ENCODE data around the gene MUC2. TPM values are rescaled to one million over a fixed set of nuclear protein-coding genes. Genes with fewer than 3 reads are reported as not detected.

The MUC2 gene
- total RNA-seq, 2 experiments from 2014 or later: not detected

- POLR2A ChIA-PET: no interaction called here
- Histone ChIP-seq H3K4me1 (ENCODE audit: insufficient read depth, low read length, poor library complexity, severe bottlenecking) (no peaks in the 10 kb centered on the region), H2AFZ (ENCODE audit: low read length) (no peak overlapping the region), H3K36me3 (ENCODE audit: insufficient read depth, low read length) (no peaks in the 10 kb centered on the region), H4K20me1 (ENCODE audit: insufficient read depth, low read length) (no peaks in the 10 kb centered on the region), H3K79me2 (ENCODE audit: insufficient read depth, low read depth, low read length) (no peaks in the 10 kb centered on the region), H3K4me3 (ENCODE audit: low read depth, low read length, poor library complexity, severe bottlenecking) (no peak overlapping the region), H3K27ac (ENCODE audit: low read depth, low read length, poor library complexity, severe bottlenecking) (no peak overlapping the region), H3K9me3 (ENCODE audit: low read length) (no peaks in the 10 kb centered on the region), H3K4me2 (ENCODE audit: low read length) (no peak overlapping the region), H3K9me2 (ENCODE audit: insufficient read depth, low read length) (no peaks in the 10 kb centered on the region)
- no TSS peak for BruUV-seq (replicated peaks)
- DNase-seq (ENCODE audit: low spot score): no peak
- intact Hi-C loops (cut with micrococcal nuclease; ENCODE audit: unreplicated experiment): no loop called here
- CTCF ChIA-PET (ENCODE audit: unreplicated experiment): no interaction called here
- TF ChIP-seq EZH2phosphoT487 (IDR thresholded peaks at IDR 0.05; ENCODE audit: borderline replicate concordance, low read depth, low read length) (no peak), CTCF (conservative IDR thresholded peaks at IDR 0.05; ENCODE audit: low read length) (no peak)
These were observed 38.9 kb upstream of the MUC2 start for GRCh38 chr11:1035577-1036283.

- Histone ChIP-seq H3K36me3 (ENCODE audit: insufficient read depth, low read length) (no peaks in the 10 kb centered on the region), H3K27ac (ENCODE audit: low read depth, low read length, poor library complexity, severe bottlenecking) (no peak within 1 kb of the TSS), H3K4me1 (ENCODE audit: insufficient read depth, low read length, poor library complexity, severe bottlenecking) (no peaks in the 10 kb centered on the region), H2AFZ (ENCODE audit: low read length) (no peak within 1 kb of the TSS), H3K4me2 (ENCODE audit: low read length) (no peak within 1 kb of the TSS), H3K9me3 (ENCODE audit: low read length) (no peaks in the 10 kb centered on the region), H3K4me3 (ENCODE audit: low read depth, low read length, poor library complexity, severe bottlenecking) (no peak within 1 kb of the TSS), H3K9me2 (ENCODE audit: insufficient read depth, low read length) (no peaks in the 10 kb centered on the region), H3K79me2 (ENCODE audit: insufficient read depth, low read depth, low read length) (no peaks in the 10 kb centered on the region), H4K20me1 (ENCODE audit: insufficient read depth, low read length) (no peaks in the 10 kb centered on the region)
- BruUV-seq (replicated peaks): no TSS peak
- POLR2A ChIA-PET: no interaction called here
- no peak for DNase-seq (ENCODE audit: low spot score)
- intact Hi-C loops (cut with micrococcal nuclease; ENCODE audit: unreplicated experiment): no loop called here
- no peak for TF ChIP-seq CTCF (conservative IDR thresholded peaks at IDR 0.05; ENCODE audit: low read length)
- no peak for TF ChIP-seq EZH2phosphoT487 (IDR thresholded peaks at IDR 0.05; ENCODE audit: borderline replicate concordance, low read depth, low read length)
- CTCF ChIA-PET (ENCODE audit: unreplicated experiment): no interaction called here
These were observed 38.3 kb upstream of the MUC2 start, which contains the start of gene MUC6 for GRCh38 chr11:1036303-1036923. MUC6 (minus strand) TSS chr11:1036718; CDS start chr11:1036655, 63 bp downstream.

- H3K4me1 ChIP-seq (ENCODE audit: insufficient read depth, low read length, poor library complexity, severe bottlenecking): no peaks in the 10 kb centered on the region
- no peaks in the 10 kb centered on the region for H3K79me2 ChIP-seq (ENCODE audit: insufficient read depth, low read depth, low read length)
- no peaks in the 10 kb centered on the region for H3K36me3 ChIP-seq (ENCODE audit: insufficient read depth, low read length)
- intact Hi-C loops (cut with micrococcal nuclease; ENCODE audit: unreplicated experiment): no loop called here
- H3K27ac ChIP-seq (ENCODE audit: low read depth, low read length, poor library complexity, severe bottlenecking): no peak overlapping the region
- no peaks in the 10 kb centered on the region for H4K20me1 ChIP-seq (ENCODE audit: insufficient read depth, low read length)
- DNase-seq (ENCODE audit: low spot score): no peak
- TF ChIP-seq CTCF (conservative IDR thresholded peaks at IDR 0.05; ENCODE audit: low read length) (no peak), EZH2phosphoT487 (IDR thresholded peaks at IDR 0.05; ENCODE audit: borderline replicate concordance, low read depth, low read length) (no peak)
- H3K9me2 ChIP-seq (ENCODE audit: insufficient read depth, low read length): no peaks in the 10 kb centered on the region
- POLR2A ChIA-PET: no interaction called here
- CTCF ChIA-PET (ENCODE audit: unreplicated experiment): no interaction called here
- H3K4me2 ChIP-seq (ENCODE audit: low read length): no peak overlapping the region
- no peaks in the 10 kb centered on the region for H3K9me3 ChIP-seq (ENCODE audit: low read length)
- no peak overlapping the region for H3K4me3 ChIP-seq (ENCODE audit: low read depth, low read length, poor library complexity, severe bottlenecking)
- H2AFZ ChIP-seq (ENCODE audit: low read length): no peak overlapping the region
- no TSS peak for BruUV-seq (replicated peaks)
These were observed 37.7 kb upstream of the MUC2 start for GRCh38 chr11:1036931-1037330.
